ENCODE data around the gene LMNB1.

DNA sequence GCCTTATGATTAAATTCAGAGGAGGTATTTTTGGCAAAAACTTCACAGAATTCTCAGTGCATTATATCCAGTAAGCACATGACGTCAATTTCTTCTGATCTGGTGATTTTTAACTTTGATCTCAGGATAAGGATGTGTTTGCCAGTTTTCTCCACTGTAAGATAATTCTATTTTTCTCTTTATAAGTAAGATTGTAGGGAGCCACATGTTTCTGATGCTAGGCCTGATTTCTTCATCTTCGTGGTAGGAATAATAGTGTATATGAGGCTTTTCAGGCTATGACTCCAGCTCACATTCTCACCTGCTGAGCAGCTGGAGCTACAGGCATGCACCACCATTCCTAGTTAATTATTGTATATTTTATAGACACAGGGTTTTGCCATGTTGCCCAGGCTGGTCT lies 32.1 kb upstream of the LMNB1 start:
- TF ChIP-seq, protein P1, sequence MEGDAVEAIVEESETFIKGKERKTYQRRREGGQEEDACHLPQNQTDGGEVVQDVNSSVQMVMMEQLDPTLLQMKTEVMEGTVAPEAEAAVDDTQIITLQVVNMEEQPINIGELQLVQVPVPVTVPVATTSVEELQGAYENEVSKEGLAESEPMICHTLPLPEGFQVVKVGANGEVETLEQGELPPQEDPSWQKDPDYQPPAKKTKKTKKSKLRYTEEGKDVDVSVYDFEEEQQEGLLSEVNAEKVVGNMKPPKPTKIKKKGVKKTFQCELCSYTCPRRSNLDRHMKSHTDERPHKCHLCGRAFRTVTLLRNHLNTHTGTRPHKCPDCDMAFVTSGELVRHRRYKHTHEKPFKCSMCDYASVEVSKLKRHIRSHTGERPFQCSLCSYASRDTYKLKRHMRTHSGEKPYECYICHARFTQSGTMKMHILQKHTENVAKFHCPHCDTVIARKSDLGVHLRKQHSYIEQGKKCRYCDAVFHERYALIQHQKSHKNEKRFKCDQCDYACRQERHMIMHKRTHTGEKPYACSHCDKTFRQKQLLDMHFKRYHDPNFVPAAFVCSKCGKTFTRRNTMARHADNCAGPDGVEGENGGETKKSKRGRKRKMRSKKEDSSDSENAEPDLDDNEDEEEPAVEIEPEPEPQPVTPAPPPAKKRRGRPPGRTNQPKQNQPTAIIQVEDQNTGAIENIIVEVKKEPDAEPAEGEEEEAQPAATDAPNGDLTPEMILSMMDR (conservative IDR thresholded peaks at IDR 0.05; ENCODE audit: low read length) = no peak
- no peak for TF ChIP-seq EZH2phosphoT487 (IDR thresholded peaks at IDR 0.05; ENCODE audit: borderline replicate concordance, low read depth, low read length)
